Stomach (tissue), 9 donors: Measurements from ENCODE around the gene LEMD2. TPM values are rescaled to one million over a fixed set of nuclear protein-coding genes. Genes with fewer than 3 reads are reported as not detected.

Experiments used
- DNase-seq, 2 donors: peaks; one replicate each; pipeline versions ENCODE4 v3.0.0 to v3.0.0-alpha.2; 2013 to 2019
- H3K27ac ChIP-seq, 5 donors: fragments of 200-600 bp in 4 of 5; sonication (generic) in 4 of 5; one replicate each; pipeline ENCODE4 v1.5.1; 2013 to 2019; ENCODE audit warnings: mild to moderate bottlenecking in 1 of 5, moderate library complexity in 1 of 5
- H3K27me3 ChIP-seq, 3 donors: fragments of 200-600 bp; sonication (generic); one replicate each; pipeline ENCODE4 v1.5.1; 2017 to 2019; ENCODE audit warnings: mixed run types in 1 of 3
- H3K36me3 ChIP-seq, 4 donors: fragments of 200-600 bp; sonication (generic); 1 replicate in 3 of 4; 2 replicates in 1 of 4; pipeline ENCODE4 v1.5.1; 2016 to 2019
- H3K4me1 ChIP-seq, 4 donors: fragments of 200-600 bp; sonication (generic); one replicate each; pipeline ENCODE4 v1.5.1; 2016 to 2019
- H3K4me3 ChIP-seq, 4 donors: fragments of 200-600 bp; sonication (generic) in 3 of 4; one replicate each; pipeline ENCODE4 v1.5.1; 2016 to 2019; ENCODE audit warnings: mild to moderate bottlenecking in 1 of 4
- H3K9me3 ChIP-seq, 4 donors: fragments of 200-600 bp; sonication (generic); one replicate each; pipeline ENCODE4 v1.5.1; 2016 to 2019
- EP300 ChIP-seq: sonication (generic); formaldehyde crosslinking; IDR thresholded peaks from one replicate; pipeline ENCODE4 v1.6.1; 2017; ENCODE audit warnings: antibody characterized with exemption
- POLR2A ChIP-seq, 4 donors: fragments of 450-650 bp; IDR thresholded peaks; one replicate each; pipeline ENCODE4 v1.6.1; 2016; ENCODE audit warnings: antibody characterized with exemption in 4 of 4, control low read depth in 2 of 4, mild to moderate bottlenecking in 1 of 4, moderate library complexity in 1 of 4
- POLR2AphosphoS5 ChIP-seq, 3 donors: sonication (generic); formaldehyde crosslinking; IDR thresholded peaks; one replicate each; pipeline ENCODE4 v1.6.1; 2016; ENCODE audit warnings: antibody characterized with exemption in 3 of 3
- WGBS, 5 donors: extraction: QIAGEN DNeasy Blood & Tissue Kit in 3 of 5; methylation state at CpG; one replicate each; pipeline versions ENCODE4 v1.1.5 to v1.1.7; 2013 to 2018; 5-methylcytosine and 5-hydroxymethylcytosine counted together
- intact Hi-C: fragments of 100-400 bp; cut with DNase I; formaldehyde crosslinking; loops from one replicate; pipeline ENCODE4 v1.15.1; 2023; ENCODE audit warnings: low total_unique reads
- polyA plus RNA-seq, 3 donors: library from polyadenylated mRNA; stranded (reverse); fragments of 200-250 nt; gene quantifications; one replicate each; pipeline ENCODE4 v1.2.3, GENCODE V29; 2013
- total RNA-seq, 5 donors: library from RNA; depleted of rRNA; stranded (reverse); fragments of >200 nt; gene quantifications; one replicate each; pipeline versions ENCODE4 v1.1.0 to v1.2.3, GENCODE V29; 2014 to 2016
- TF ChIP-seq, protein P1 (sequence below), 7 experiments: fragments of 450-650 bp in 4 of 7; fragments of 200-600 bp in 3 of 7; sonication (generic) in 3 of 7; IDR thresholded peaks; one replicate each; pipeline ENCODE4 v1.5.1; 2016 to 2019; ENCODE audit warnings: antibody characterized with exemption in 7 of 7, control low read depth in 2 of 7, mild to moderate bottlenecking in 1 of 7
- donor health status: healthy with polysubstance abuse.
- donor health status: Bipolar disorder and iron deficiency.
- donor health status: healthy.

The LEMD2 gene
- total and polyA plus RNA-seq, 8 donors, result 22.0 to 428 (median 54.2) TPM

- 66 to 88% (median 73%) methylated on average over 2 of the region's 2 CpGs for WGBS, 5 donors
- intact Hi-C loops, result loop anchor here (10.0 kb wide), 1 partner anchor 234 kb away; no protein-coding TSS in a partner anchor
Measured at GRCh38 chr6:33790379-33790778, 1.4 kb upstream of the LEMD2 start.

GRCh38 chr6:33789550-33789895 lies 593 bp upstream of the LEMD2 start:
- peaks cover 0 to 16% (median 6%) of the 10 kb centered on the region in 3 donors for H3K27me3 ChIP-seq
- H3K4me3 ChIP-seq, result peak overlapping the region; percentile 76 to 99 (median 82)
- WGBS, 5 donors, result 90 to 94% (median 91%) methylated on average over 11 of the region's 11 CpGs
- no peaks in the 10 kb centered on the region for H3K9me3 ChIP-seq
- H3K27ac ChIP-seq, result peak overlapping the region in 4 of 5 donors; percentile 97 to 98 (median 98)
- DNase-seq, result no peak
- TF ChIP-seq EP300 (no peak), POLR2A (IDR thresholded peaks at IDR 0.05) (no peak), POLR2AphosphoS5 (IDR thresholded peaks at IDR 0.05) (no peak)
- TF ChIP-seq, protein P1, sequence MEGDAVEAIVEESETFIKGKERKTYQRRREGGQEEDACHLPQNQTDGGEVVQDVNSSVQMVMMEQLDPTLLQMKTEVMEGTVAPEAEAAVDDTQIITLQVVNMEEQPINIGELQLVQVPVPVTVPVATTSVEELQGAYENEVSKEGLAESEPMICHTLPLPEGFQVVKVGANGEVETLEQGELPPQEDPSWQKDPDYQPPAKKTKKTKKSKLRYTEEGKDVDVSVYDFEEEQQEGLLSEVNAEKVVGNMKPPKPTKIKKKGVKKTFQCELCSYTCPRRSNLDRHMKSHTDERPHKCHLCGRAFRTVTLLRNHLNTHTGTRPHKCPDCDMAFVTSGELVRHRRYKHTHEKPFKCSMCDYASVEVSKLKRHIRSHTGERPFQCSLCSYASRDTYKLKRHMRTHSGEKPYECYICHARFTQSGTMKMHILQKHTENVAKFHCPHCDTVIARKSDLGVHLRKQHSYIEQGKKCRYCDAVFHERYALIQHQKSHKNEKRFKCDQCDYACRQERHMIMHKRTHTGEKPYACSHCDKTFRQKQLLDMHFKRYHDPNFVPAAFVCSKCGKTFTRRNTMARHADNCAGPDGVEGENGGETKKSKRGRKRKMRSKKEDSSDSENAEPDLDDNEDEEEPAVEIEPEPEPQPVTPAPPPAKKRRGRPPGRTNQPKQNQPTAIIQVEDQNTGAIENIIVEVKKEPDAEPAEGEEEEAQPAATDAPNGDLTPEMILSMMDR (IDR thresholded peaks at IDR 0.05), result no peak
- peaks cover 30 to 42% (median 41%) of the 10 kb centered on the region in 4 donors for H3K4me1 ChIP-seq
- intact Hi-C loops, result no loop called here
- H3K36me3 ChIP-seq, result peaks cover 0 to 22% (median 19%) of the 10 kb centered on the region in 4 donors

More at GRCh38 chr6:33790379-33790778, 1.4 kb upstream of the LEMD2 start:
- H3K36me3 ChIP-seq, result peaks cover 0 to 13% (median 11%) of the 10 kb centered on the region in 4 donors
- no peak overlapping the region for H3K27ac ChIP-seq
- H3K9me3 ChIP-seq, result no peaks in the 10 kb centered on the region
- no peak overlapping the region for H3K4me3 ChIP-seq
- peaks cover 25 to 34% (median 33%) of the 10 kb centered on the region in 4 donors for H3K4me1 ChIP-seq
- TF ChIP-seq, protein P1 (IDR thresholded peaks at IDR 0.05), result no peak
- no peak for TF ChIP-seq POLR2A (IDR thresholded peaks at IDR 0.05)
- TF ChIP-seq POLR2AphosphoS5 (IDR thresholded peaks at IDR 0.05), result no peak
- TF ChIP-seq EP300, result no peak
- peaks cover 0 to 25% (median 12%) of the 10 kb centered on the region in 3 donors for H3K27me3 ChIP-seq
- no peak for DNase-seq

DNA sequence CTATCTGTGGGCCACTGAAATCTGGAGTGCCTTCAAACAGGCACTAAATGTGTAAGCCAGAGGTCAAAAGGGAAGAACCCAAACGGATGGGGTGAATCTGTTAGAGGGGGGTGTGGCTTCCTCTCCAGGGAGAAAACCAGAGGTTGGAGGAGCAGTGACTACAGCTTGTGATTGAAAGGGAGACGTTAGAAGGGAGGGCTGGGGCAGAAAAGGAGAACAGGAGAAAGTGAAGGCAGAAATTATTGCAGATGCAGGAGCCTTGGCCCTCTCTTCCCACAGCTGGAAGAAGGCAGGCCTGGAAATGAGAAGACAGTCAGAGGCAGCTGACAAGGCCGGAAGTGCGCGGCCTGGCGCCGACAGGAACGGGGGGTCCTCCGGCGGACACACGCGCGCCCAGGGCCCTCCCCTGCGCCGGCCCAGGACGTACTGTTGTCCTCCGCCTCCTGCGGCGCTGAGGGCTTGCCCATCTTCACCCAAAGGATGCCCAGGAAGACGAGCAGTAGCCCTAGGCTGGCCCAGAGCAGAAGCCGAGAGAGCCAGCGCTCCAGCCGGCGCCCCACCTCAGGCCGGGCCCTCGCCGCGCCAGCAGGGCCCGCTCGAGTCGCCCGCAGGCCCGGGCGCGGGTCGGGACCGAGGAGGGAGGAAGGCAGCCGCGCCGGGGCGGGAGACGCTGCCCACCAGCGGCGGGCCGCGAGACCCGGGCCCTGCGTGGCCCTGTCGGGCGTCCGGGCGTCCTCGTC lies 806 bp downstream of the LEMD2 start:
- peaks cover 11 to 36% (median 33%) of the 10 kb centered on the region in 4 donors for H3K36me3 ChIP-seq
- no peaks in the 10 kb centered on the region for H3K9me3 ChIP-seq
- DNase-seq, result peak; percentile 65 to 92
- peaks cover 0 to 4% (median 4%) of the 10 kb centered on the region in 3 donors for H3K27me3 ChIP-seq
- H3K27ac ChIP-seq, result peak overlapping the region; percentile 97 to 98 (median 98)
- WGBS, 5 donors, result 0% methylated on average over 5 to 53 of the region's 53 CpGs
- peaks cover 30 to 48% (median 44%) of the 10 kb centered on the region in 4 donors for H3K4me1 ChIP-seq
- TF ChIP-seq POLR2A (IDR thresholded peaks at IDR 0.05) (no peak), EP300 (no peak), POLR2AphosphoS5 (IDR thresholded peaks at IDR 0.05) (peak; percentile 60 to 78 (median 76))
- TF ChIP-seq, protein P1 (IDR thresholded peaks at IDR 0.05), result no peak
- peak overlapping the region; percentile 76 to 99 (median 82) for H3K4me3 ChIP-seq
- intact Hi-C loops, result no loop called here

DNA sequence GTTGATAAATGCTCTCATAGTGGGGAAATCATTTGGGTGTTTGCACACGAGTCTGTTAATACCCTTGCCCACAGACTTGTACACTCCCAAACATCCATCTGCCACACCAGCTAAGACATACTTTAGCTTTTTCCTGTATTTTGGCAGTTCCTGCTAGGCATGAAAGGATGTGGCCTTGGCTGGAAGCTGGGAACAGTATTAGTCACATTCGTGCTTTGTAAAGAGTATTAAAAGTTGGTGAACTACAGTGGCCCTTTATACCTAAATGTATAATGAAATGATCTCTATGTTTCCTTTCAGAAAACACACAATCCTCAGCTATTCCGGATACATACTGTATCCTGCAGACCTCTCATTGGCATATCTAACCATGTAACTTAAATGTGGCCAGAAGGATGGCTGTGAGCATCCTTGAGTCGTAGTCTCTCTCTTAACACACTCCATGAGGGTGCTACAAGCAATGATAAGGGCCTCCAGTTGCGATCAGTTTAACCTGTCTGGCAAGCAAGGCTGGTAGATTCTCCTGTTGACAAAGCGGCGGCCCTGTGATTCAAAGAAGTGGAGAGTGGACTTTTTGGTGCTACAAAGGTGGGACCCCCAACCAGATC lies 1.5 kb downstream of the LEMD2 start:
- intact Hi-C loops, result no loop called here
- no peaks in the 10 kb centered on the region for H3K9me3 ChIP-seq
- peak overlapping the region; percentile 97 to 98 (median 98) for H3K27ac ChIP-seq
- no peak for TF ChIP-seq POLR2A (IDR thresholded peaks at IDR 0.05)
- TF ChIP-seq EP300, result no peak
- TF ChIP-seq, protein P1 (IDR thresholded peaks at IDR 0.05), result no peak
- TF ChIP-seq POLR2AphosphoS5 (IDR thresholded peaks at IDR 0.05), result no peak
- peaks cover 30 to 48% (median 44%) of the 10 kb centered on the region in 4 donors for H3K4me1 ChIP-seq
- WGBS, 5 donors, result 25 to 36% (median 32%) methylated on average over 7 of the region's 7 CpGs
- peaks cover 16 to 42% (median 40%) of the 10 kb centered on the region in 4 donors for H3K36me3 ChIP-seq
- H3K27me3 ChIP-seq, result no peaks in the 10 kb centered on the region
- peak overlapping the region; percentile 76 to 99 (median 82) for H3K4me3 ChIP-seq
- no peak for DNase-seq
